Gastrocnemius medialis (tissue), 4 donors: ENCODE results near the gene BRWD1. TPM values are rescaled to one million over a fixed set of nuclear protein-coding genes. Genes with fewer than 3 reads are reported as not detected.

ENCODE experiments used
- ATAC-seq, 2 donors: fragments of 150-250 bp; one replicate each; pipeline ENCODE4 v1.9.1; 2016
- DNase-seq, 2 donors: peaks; one replicate each; pipeline ENCODE4 v3.0.0-alpha.2; 2019
- H3K27ac ChIP-seq, 4 donors: fragments of 200-600 bp; sonication (generic); 1 replicate in 1 of 4; 2 replicates in 3 of 4; pipeline ENCODE4 v1.5.1; 2016 to 2018; ENCODE audit warnings: mild to moderate bottlenecking in 2 of 4, moderate library complexity in 1 of 4
- H3K27me3 ChIP-seq, 3 donors: fragments of 200-600 bp; sonication (generic) in 2 of 3; 1 replicate in 1 of 3; 2 replicates in 2 of 3; pipeline versions ENCODE4 v1.5.1 to v1.6.0; 2016 to 2019; ENCODE audit warnings: mild to moderate bottlenecking in 1 of 3, moderate library complexity in 1 of 3
- H3K36me3 ChIP-seq, 2 donors: fragments of 200-600 bp; sonication (generic) in 1 of 2; one replicate each; pipeline ENCODE4 v1.5.1; 2017 to 2018
- H3K4me1 ChIP-seq, 2 donors: fragments of 200-600 bp; sonication (generic) in 1 of 2; one replicate each; pipeline ENCODE4 v1.5.1; 2016 to 2017; ENCODE audit warnings: mild to moderate bottlenecking in 2 of 2
- H3K4me3 ChIP-seq, 4 donors: fragments of 200-600 bp; sonication (generic) in 3 of 4; 1 replicate in 1 of 4; 2 replicates in 3 of 4; pipeline ENCODE4 v1.5.1; 2016 to 2019; ENCODE audit warnings: mild to moderate bottlenecking in 2 of 4
- H3K9me3 ChIP-seq, 3 donors: fragments of 200-600 bp; sonication (generic) in 2 of 3; 1 replicate in 1 of 3; 2 replicates in 2 of 3; pipeline ENCODE4 v1.5.1; 2016 to 2019
- CTCF ChIP-seq, 5 experiments: fragments of 450-650 bp in 3 of 5; fragments of 200-600 bp in 2 of 5; sonication (generic) in 2 of 5; IDR thresholded peaks in 4 of 5; conservative IDR thresholded peaks in 1 of 5; 1 replicate in 4 of 5; 2 replicates in 1 of 5; pipeline ENCODE4 v1.5.1; 2016 to 2019; ENCODE audit warnings: antibody characterized with exemption in 5 of 5, mild to moderate bottlenecking in 3 of 5, moderate library complexity in 3 of 5
- POLR2A ChIP-seq, 2 donors: fragments of 450-650 bp; IDR thresholded peaks; one replicate each; pipeline ENCODE4 v1.6.1; 2017; ENCODE audit warnings: antibody characterized with exemption in 2 of 2, mild to moderate bottlenecking in 2 of 2, moderate library complexity in 2 of 2
- in situ Hi-C, 4 donors: fragments of 200-750 bp; cut with MboI; loops; one replicate each; pipeline versions ENCODE4 v1.15.0 to v1.8.0; 2017; ENCODE audit warnings: low sequenced_read_pairs in 4 of 4
- intact Hi-C: fragments of 100-400 bp; cut with DNase I; formaldehyde crosslinking; loops from one replicate; pipeline ENCODE4 v1.15.1; 2023; ENCODE audit warnings: low total_unique reads
- total RNA-seq, 4 donors: library from RNA; depleted of rRNA; stranded (reverse); fragments of >200 nt; gene quantifications; one replicate each; pipeline versions ENCODE4 v1.1.0 to v1.2.3, GENCODE V29; 2016

Gene BRWD1
- total RNA-seq, 4 donors from 2014 or later, result 42.2 to 65.7 (median 50.4) TPM

GRCh38 chr21:39186676-39187075 is 126.8 kb downstream of the BRWD1 start:
- in situ Hi-C loops (loop anchor here in 3 of 4 donors (5.0 to 25.0 kb wide), 3 partner anchors 82 to 201 kb away; a partner anchor contains a TSS), intact Hi-C loops (no loop called here)
- no peak overlapping the region for H3K27ac ChIP-seq
- DNase-seq, result no peak
- TF ChIP-seq CTCF (IDR thresholded peaks at IDR 0.05 in 4 of 5, conservative IDR thresholded peaks at IDR 0.05 in 1 of 5) (no peak), POLR2A (IDR thresholded peaks at IDR 0.05) (no peak)
- H3K4me1 ChIP-seq, result peaks cover 7 to 8% of the 10 kb centered on the region in 2 donors
- no peak overlapping the region for H3K4me3 ChIP-seq
- no peaks in the 10 kb centered on the region for H3K9me3 ChIP-seq
- no peaks in the 10 kb centered on the region for H3K27me3 ChIP-seq
- ATAC-seq, result no peak
- H3K36me3 ChIP-seq, result no peaks in the 10 kb centered on the region

GRCh38 chr21:39185157-39185556 is 128.3 kb downstream of the BRWD1 start:
- TF ChIP-seq POLR2A (IDR thresholded peaks at IDR 0.05) (no peak), CTCF (IDR thresholded peaks at IDR 0.05 in 4 of 5, conservative IDR thresholded peaks at IDR 0.05 in 1 of 5) (no peak)
- intact Hi-C loops (no loop called here), in situ Hi-C loops (loop anchor here in 3 of 4 donors (5.0 to 25.0 kb wide), 3 partner anchors 80 to 202 kb away; a partner anchor contains a TSS)
- DNase-seq, result no peak
- H3K4me1 ChIP-seq, result peaks cover 7 to 8% of the 10 kb centered on the region in 2 donors
- ATAC-seq, result no peak
- no peaks in the 10 kb centered on the region for H3K27me3 ChIP-seq
- peak overlapping the region in 1 of 4 donors; percentile 92 for H3K27ac ChIP-seq
- peaks cover 0 to 3% of the 10 kb centered on the region in 2 donors for H3K36me3 ChIP-seq
- H3K9me3 ChIP-seq, result no peaks in the 10 kb centered on the region
- no peak overlapping the region for H3K4me3 ChIP-seq

GRCh38 chr21:39184050-39184980 is 129.1 kb downstream of the BRWD1 start:
- TF ChIP-seq POLR2A (IDR thresholded peaks at IDR 0.05), result peak in 1 of 2 donors; percentile 16
- TF ChIP-seq CTCF (IDR thresholded peaks at IDR 0.05 in 4 of 5, conservative IDR thresholded peaks at IDR 0.05 in 1 of 5), result no peak
- H3K36me3 ChIP-seq, result peaks cover 0 to 11% of the 10 kb centered on the region in 2 donors
- intact Hi-C loops (loop anchor here (5.0 kb wide), 3 partner anchors 203 to 377 kb away; partner anchors contain the start of genes ETS2 and SH3BGR), in situ Hi-C loops (loop anchor here in 3 of 4 donors (10.0 to 25.0 kb wide), 2 partner anchors 80 to 203 kb away; a partner anchor contains a TSS)
- DNase-seq (no peak), ATAC-seq (no peak)
- no peaks in the 10 kb centered on the region for H3K27me3 ChIP-seq
- H3K4me3 ChIP-seq, result peak overlapping the region; percentile 76 to 96 (median 82)
- peaks cover 7 to 8% of the 10 kb centered on the region in 2 donors for H3K4me1 ChIP-seq
- no peaks in the 10 kb centered on the region for H3K9me3 ChIP-seq
- peak overlapping the region; percentile 88 to 97 (median 94) for H3K27ac ChIP-seq

DNA sequence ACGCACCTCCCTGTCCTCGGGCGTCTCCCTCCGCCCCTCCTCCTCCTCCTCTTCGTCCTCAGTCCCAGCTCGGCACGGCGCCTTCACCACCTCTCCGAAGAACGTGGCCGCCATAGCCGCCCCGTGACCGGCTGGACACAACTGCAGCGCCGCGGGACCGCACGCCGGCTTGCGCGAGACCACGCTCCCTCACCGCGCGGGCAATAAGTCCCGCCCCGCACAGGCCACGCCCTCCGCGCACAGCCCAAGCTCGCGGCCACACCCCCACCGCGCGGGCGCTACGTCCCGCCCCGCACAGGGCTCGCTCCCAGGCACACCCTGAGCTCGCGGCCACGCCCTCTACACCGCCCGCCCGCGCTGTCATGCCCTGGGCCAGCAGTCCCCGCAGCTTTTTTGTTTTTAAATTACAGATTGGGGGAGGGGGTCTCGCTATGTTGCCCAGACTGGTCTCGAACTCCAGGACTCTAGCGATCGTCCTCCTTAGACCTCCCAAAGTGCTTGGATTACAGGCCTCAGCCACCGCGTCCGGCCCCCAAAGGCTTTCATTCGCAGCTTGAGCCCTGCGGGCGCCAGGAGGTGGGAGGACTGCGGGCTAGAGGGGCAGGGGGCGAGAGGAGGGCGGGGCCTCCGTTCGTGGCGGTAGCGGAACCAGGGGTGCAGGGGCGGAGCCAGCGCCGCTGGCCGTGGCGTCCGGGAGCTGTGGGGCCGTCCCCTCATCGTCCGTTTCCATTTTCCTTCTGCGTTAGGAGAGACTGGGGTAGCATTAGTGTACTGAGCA is 130.0 kb downstream of the BRWD1 start, which contains the start of gene PSMG1:
TSS of gene PSMG1 (minus strand) at position 180 of the 778 bp plus-strand sequence. CDS start at position 114, 66 bp downstream.
- Histone ChIP-seq H3K4me1 (peaks cover 7 to 8% of the 10 kb centered on the region in 2 donors), H3K27ac (peak within 1 kb of the TSS; percentile 88 to 97 (median 94)), H3K4me3 (peak within 1 kb of the TSS; percentile 76 to 96 (median 82)), H3K9me3 (no peaks in the 10 kb centered on the region), H3K27me3 (no peaks in the 10 kb centered on the region), H3K36me3 (peaks cover 0 to 18% of the 10 kb centered on the region in 2 donors)
- peak; percentile 88 to 92 for TF ChIP-seq POLR2A (IDR thresholded peaks at IDR 0.05)
- TF ChIP-seq CTCF (IDR thresholded peaks at IDR 0.05 in 4 of 5, conservative IDR thresholded peaks at IDR 0.05 in 1 of 5), result no peak
- DNase-seq (peak; percentile 88 to 94), ATAC-seq (peak; percentile 84 to 86)
- in situ Hi-C loops, result loop anchor here in 3 of 4 donors (10.0 to 25.0 kb wide), 2 partner anchors 79 to 204 kb away; a partner anchor contains a TSS
- intact Hi-C loops, result loop anchor here (1.0 to 5.0 kb wide), 4 partner anchors 129 to 376 kb away; partner anchors contain the start of genes ETS2 and SH3BGR
